Measurements from ENCODE around the gene A4GALT. TPM values are rescaled to one million over a fixed set of nuclear protein-coding genes. Genes with fewer than 3 reads are reported as not detected.
"Not testable (repeated sequence)": the region's sequence is repeated elsewhere in the genome, so short reads cannot be mapped to it uniquely, and the experiment has no call there.

Gene A4GALT
- not detected for total RNA-seq

GRCh38 chr22:42720263-42721044 lies at the start of gene A4GALT:
Gene A4GALT (minus strand): TSS chr22:42720870. CDS start chr22:42693951, 26,919 bp downstream.
- H3K4me1 Mint-ChIP-seq (ENCODE audit: low read depth) = peaks cover 17% of the 10 kb centered on the region
- peak within 1 kb of the TSS; percentile 52 for H3K4me3 Mint-ChIP-seq
- intact Hi-C loops (cut with micrococcal nuclease) = no loop called here
- CTCF ChIA-PET = no interaction called here
- H3K36me3 Mint-ChIP-seq (ENCODE audit: low read depth) = no peaks in the 10 kb centered on the region
- peaks cover 55% of the 10 kb centered on the region for H3K27me3 Mint-ChIP-seq (ENCODE audit: low read depth)
- no peaks in the 10 kb centered on the region for H3K9me3 Mint-ChIP-seq
- no peak within 1 kb of the TSS for H3K27ac Mint-ChIP-seq
- DNase-seq = no peak

GRCh38 chr22:42770448-42770726 lies 49.7 kb upstream of the A4GALT start:
- CTCF ChIA-PET = no interaction called here
- Mint-ChIP-seq H3K9me3 (no peaks in the 10 kb centered on the region), H3K4me3 (no peak overlapping the region), H3K36me3 (ENCODE audit: low read depth) (no peaks in the 10 kb centered on the region), H3K27ac (no peak overlapping the region), H3K4me1 (ENCODE audit: low read depth) (no peaks in the 10 kb centered on the region), H3K27me3 (ENCODE audit: low read depth) (no peaks in the 10 kb centered on the region)
- intact Hi-C loops (cut with micrococcal nuclease) = no loop called here
- DNase-seq = no peak

DNA sequence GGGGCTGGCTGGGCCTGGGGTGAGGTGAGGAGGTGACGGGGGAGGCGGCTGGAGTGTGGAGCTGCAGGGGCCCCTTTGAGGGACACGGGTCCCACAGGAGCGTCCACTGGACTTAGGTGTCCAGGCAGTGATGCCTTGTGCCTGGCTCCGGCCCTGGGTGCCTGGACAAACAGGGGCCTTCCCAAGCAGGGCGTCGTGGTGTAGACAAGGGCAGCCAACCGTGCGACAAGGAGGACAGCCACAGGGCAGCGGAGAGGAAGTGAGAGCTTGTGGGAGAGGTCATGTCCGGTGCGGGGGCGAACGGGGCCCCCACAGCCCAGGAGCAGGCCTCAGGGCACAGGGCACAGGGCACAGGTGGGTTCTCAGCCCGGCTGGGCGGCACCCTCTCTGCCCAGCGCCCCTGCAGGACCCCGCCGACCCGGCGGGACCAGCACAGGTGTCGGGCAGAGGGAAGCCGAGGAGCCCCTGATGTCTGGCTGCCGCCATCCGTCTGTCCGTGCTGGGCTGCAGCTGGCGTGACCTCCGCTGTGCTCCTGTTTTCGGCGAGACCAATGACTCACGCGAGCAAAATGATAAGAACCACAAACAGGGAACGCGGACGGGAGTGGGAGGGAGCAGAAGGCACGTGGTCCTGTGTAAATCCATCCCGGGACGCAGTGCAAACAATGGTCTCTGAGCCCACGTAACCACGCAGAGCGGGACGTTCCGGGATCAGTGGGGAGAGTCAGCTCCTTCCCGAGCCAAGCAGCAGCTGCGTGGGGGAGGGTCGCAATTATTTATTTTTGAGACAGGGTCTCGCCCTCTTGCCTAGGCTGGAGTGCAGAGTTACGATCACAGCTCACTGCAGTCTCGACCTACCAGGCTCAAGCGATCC lies 49.1 kb upstream of the A4GALT start:
- CTCF ChIA-PET = no interaction called here
- no peak for DNase-seq
- no peak overlapping the region for H3K4me3 Mint-ChIP-seq
- no peak overlapping the region for H3K27ac Mint-ChIP-seq
- no peaks in the 10 kb centered on the region for H3K36me3 Mint-ChIP-seq (ENCODE audit: low read depth)
- H3K27me3 Mint-ChIP-seq (ENCODE audit: low read depth) = no peaks in the 10 kb centered on the region
- intact Hi-C loops (cut with micrococcal nuclease) = no loop called here
- H3K4me1 Mint-ChIP-seq (ENCODE audit: low read depth) = no peaks in the 10 kb centered on the region
- H3K9me3 Mint-ChIP-seq = no peaks in the 10 kb centered on the region

GRCh38 chr22:42769238-42769573 lies 48.5 kb upstream of the A4GALT start:
- intact Hi-C loops (cut with micrococcal nuclease) = no loop called here
- no peak for DNase-seq
- CTCF ChIA-PET = no interaction called here
- Mint-ChIP-seq H3K36me3 (ENCODE audit: low read depth) (no peaks in the 10 kb centered on the region), H3K9me3 (no peaks in the 10 kb centered on the region), H3K4me1 (ENCODE audit: low read depth) (no peaks in the 10 kb centered on the region), H3K27me3 (ENCODE audit: low read depth) (no peaks in the 10 kb centered on the region), H3K27ac (no peak overlapping the region), H3K4me3 (no peak overlapping the region)

DNA sequence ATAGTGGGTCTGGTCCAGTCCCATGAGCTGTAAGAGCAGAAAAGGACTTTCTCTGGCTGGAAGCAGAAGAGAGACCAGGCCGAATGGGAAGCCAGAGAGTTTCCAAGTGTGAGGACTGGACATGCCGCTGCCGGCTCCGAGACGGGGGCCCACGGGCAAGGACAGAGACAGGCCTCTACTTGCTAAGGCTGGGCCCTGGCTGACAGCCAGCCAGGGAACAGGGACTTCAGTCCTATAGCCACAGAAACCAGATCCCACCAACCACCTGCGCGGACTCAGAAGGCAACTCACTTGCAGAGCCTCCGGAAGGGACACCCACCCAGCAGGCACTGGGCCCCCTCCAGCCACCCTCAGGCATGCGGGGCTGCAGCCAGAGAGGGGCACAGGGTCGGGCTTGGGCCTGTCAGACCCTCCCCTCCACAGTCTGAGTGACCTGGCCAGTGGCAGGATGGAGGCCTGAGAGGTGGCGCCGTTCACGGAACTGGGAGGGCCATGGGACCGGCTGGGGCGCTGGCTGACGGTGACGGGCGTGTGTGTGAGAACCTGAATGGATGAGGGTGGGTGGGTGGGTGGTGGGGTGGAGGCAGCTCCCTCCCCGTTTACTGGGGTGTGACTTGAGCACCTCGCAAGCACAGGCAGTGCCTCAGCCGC lies 47.8 kb upstream of the A4GALT start:
- Mint-ChIP-seq H3K9me3 (no peaks in the 10 kb centered on the region), H3K36me3 (ENCODE audit: low read depth) (no peaks in the 10 kb centered on the region), H3K4me3 (no peak overlapping the region), H3K27ac (no peak overlapping the region), H3K4me1 (ENCODE audit: low read depth) (no peaks in the 10 kb centered on the region), H3K27me3 (ENCODE audit: low read depth) (no peaks in the 10 kb centered on the region)
- CTCF ChIA-PET = no interaction called here
- no peak for DNase-seq
- intact Hi-C loops (cut with micrococcal nuclease) = no loop called here

GRCh38 chr22:42766860-42767259 lies 46.2 kb upstream of the A4GALT start:
- no peaks in the 10 kb centered on the region for H3K9me3 Mint-ChIP-seq

GRCh38 chr22:42764895-42765363 lies 44.3 kb upstream of the A4GALT start:
- Mint-ChIP-seq H3K27me3 (ENCODE audit: low read depth) (no peaks in the 10 kb centered on the region), H3K4me1 (ENCODE audit: low read depth) (no peaks in the 10 kb centered on the region), H3K9me3 (no peaks in the 10 kb centered on the region), H3K36me3 (ENCODE audit: low read depth) (no peaks in the 10 kb centered on the region), H3K27ac (no peak overlapping the region), H3K4me3 (no peak overlapping the region)
- DNase-seq = no peak
- CTCF ChIA-PET = interaction anchor here (0.6 kb wide), 1 partner anchor 284 kb away, joined by 3 read pairs; no protein-coding TSS in a partner anchor
- intact Hi-C loops (cut with micrococcal nuclease) = no loop called here

More at GRCh38 chr22:42766860-42767259, 46.2 kb upstream of the A4GALT start:
- Mint-ChIP-seq H3K4me3 (no peak overlapping the region), H3K27me3 (ENCODE audit: low read depth) (no peaks in the 10 kb centered on the region), H3K4me1 (ENCODE audit: low read depth) (no peaks in the 10 kb centered on the region), H3K27ac (no peak overlapping the region), H3K36me3 (ENCODE audit: low read depth) (no peaks in the 10 kb centered on the region)
- DNase-seq = no peak
- CTCF ChIA-PET = no interaction called here
- intact Hi-C loops (cut with micrococcal nuclease) = no loop called here

- Mint-ChIP-seq H3K4me3 (no peak overlapping the region), H3K27ac (no peak overlapping the region), H3K9me3 (no peaks in the 10 kb centered on the region), H3K36me3 (ENCODE audit: low read depth) (no peaks in the 10 kb centered on the region), H3K4me1 (ENCODE audit: low read depth) (no peaks in the 10 kb centered on the region), H3K27me3 (ENCODE audit: low read depth) (no peaks in the 10 kb centered on the region)
- CTCF ChIA-PET = no interaction called here
- DNase-seq = no peak
- intact Hi-C loops (cut with micrococcal nuclease) = no loop called here
These were observed 43.4 kb upstream of the A4GALT start for GRCh38 chr22:42763965-42764480.

DNA sequence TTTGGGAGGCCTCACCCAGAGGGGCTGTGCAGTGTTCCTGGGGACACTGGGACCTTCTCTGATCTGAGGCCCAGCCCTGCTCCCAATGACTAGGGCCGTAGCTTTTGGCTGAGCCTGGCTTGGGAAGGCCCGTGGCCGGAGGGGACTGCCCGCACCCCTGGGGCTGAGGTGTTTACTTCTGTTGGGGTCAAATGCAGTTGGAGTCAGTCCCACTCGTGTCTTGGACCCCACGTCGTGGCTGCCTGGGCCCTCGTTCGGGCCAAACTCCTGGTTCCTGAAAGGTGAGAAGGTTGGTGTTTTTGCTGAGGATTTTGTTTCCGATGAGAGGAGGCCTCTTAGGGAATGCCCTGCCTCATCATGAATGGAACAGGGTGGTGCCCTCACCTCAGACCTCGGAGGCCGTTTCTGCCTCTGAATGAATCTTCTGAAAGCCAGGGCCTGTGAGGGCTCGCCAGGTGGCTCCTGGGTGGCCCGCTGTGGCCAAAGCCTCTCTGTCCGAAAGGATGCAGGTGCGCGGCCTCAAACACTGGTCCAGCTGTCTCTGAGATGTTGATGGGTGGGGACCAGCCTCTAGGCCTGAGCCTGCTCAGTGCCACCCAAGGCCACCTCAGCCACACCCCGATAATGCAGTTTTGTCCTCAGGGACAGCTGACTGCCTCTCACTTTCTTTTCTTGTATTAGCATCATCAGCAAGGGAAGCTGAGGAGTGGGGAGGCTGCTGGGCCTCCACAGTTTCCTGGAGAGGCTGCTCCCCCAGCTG lies 40.3 kb upstream of the A4GALT start:
- DNase-seq = no peak

GRCh38 chr22:42758931-42759629 lies 38.4 kb upstream of the A4GALT start:
- CTCF ChIA-PET = interaction anchor here (0.6 kb wide), 1 partner anchor 296 kb away, joined by 3 read pairs; no protein-coding TSS in a partner anchor
- H3K9me3 Mint-ChIP-seq = no peaks in the 10 kb centered on the region
- H3K4me1 Mint-ChIP-seq (ENCODE audit: low read depth) = no peaks in the 10 kb centered on the region
- no peak overlapping the region for H3K4me3 Mint-ChIP-seq
- no peak for DNase-seq
- no peak overlapping the region for H3K27ac Mint-ChIP-seq
- no peaks in the 10 kb centered on the region for H3K36me3 Mint-ChIP-seq (ENCODE audit: low read depth)
- H3K27me3 Mint-ChIP-seq (ENCODE audit: low read depth) = peaks cover 3% of the 10 kb centered on the region
- intact Hi-C loops (cut with micrococcal nuclease) = no loop called here

More for the DNA sequence above, 40.3 kb upstream of the A4GALT start:
- Mint-ChIP-seq H3K27ac (no peak overlapping the region), H3K4me1 (ENCODE audit: low read depth) (no peaks in the 10 kb centered on the region), H3K27me3 (ENCODE audit: low read depth) (peaks cover 3% of the 10 kb centered on the region), H3K4me3 (no peak overlapping the region), H3K36me3 (ENCODE audit: low read depth) (no peaks in the 10 kb centered on the region), H3K9me3 (no peaks in the 10 kb centered on the region)
- intact Hi-C loops (cut with micrococcal nuclease) = no loop called here
- CTCF ChIA-PET = no interaction called here

DNA sequence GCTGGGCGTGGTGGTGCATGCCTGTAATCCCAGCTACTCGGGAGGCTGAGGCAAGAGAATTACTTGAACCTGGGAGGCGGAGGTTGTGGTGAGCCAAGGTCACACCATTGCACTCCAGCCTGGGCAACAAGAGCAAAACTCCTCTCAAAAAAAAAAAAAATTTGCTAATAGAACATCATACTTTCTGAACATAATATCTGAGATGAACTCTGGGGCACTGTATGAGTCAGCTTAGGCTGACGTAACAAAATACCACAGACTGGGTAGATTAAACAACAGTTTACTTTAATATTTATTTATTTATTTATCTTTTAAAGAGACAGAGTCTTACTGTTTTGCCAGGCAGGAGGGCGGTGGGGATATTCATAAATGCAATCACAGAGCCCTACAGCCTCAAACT lies 34.9 kb upstream of the A4GALT start:
- H3K4me1 Mint-ChIP-seq (ENCODE audit: low read depth); CTCF ChIA-PET; H3K27me3 Mint-ChIP-seq (ENCODE audit: low read depth); DNase-seq; H3K27ac Mint-ChIP-seq; H3K4me3 Mint-ChIP-seq; H3K36me3 Mint-ChIP-seq (ENCODE audit: low read depth); intact Hi-C loops (cut with micrococcal nuclease); H3K9me3 Mint-ChIP-seq: not testable (repeated sequence)
